Mesendoderm (in vitro differentiated cells): ENCODE results near the gene FLG2. TPM values are rescaled to one million over a fixed set of nuclear protein-coding genes. Genes with fewer than 3 reads are reported as not detected.
"Not testable (repeated sequence)": the region's sequence is repeated elsewhere in the genome, so short reads cannot be mapped to it uniquely, and the experiment has no call there.

ENCODE experiments used
- DNase-seq: peaks from one replicate; pipeline ENCODE4 v3.0.0; 2013
- H2AK5ac ChIP-seq: 2 replicates; pipeline ENCODE4 v1.6.1; 2013; ENCODE audit warnings: low read length, inconsistent platforms
- H2BK120ac ChIP-seq: 2 replicates; pipeline ENCODE4 v1.6.1; 2013; ENCODE audit warnings: low read depth, mild to moderate bottlenecking, low read length, moderate library complexity, mixed read lengths
- H2BK15ac ChIP-seq: replicated peaks from 2 replicates; pipeline ENCODE4 v1.6.1; 2013; ENCODE audit warnings: low read depth, mild to moderate bottlenecking, moderate library complexity
- H2BK5ac ChIP-seq: 2 replicates; pipeline ENCODE4 v1.6.1; 2013; ENCODE audit warnings: low read length, inconsistent platforms
- H3K18ac ChIP-seq: 2 replicates; pipeline ENCODE4 v1.6.1; 2013; ENCODE audit warnings: mild to moderate bottlenecking, low read length, mixed read lengths
- H3K23ac ChIP-seq: one replicate; pipeline ENCODE4 v1.6.1; 2013; ENCODE audit warnings: low read length
- H3K27ac ChIP-seq: 2 replicates; pipeline ENCODE4 v1.5.1; 2013; ENCODE audit warnings: low read depth, mild to moderate bottlenecking, inconsistent platforms, low read length, moderate library complexity
- H3K27me3 ChIP-seq: 2 replicates; pipeline ENCODE4 v1.6.1; 2013; ENCODE audit warnings: low read length, control low read depth, mild to moderate bottlenecking, inconsistent platforms; ENCODE audit not compliant: insufficient read depth, poor library complexity
- H3K36me3 ChIP-seq: 2 replicates; pipeline ENCODE4 v1.6.1; 2013; ENCODE audit warnings: low read length, inconsistent platforms; ENCODE audit not compliant: control insufficient read depth, insufficient read depth
- H3K4ac ChIP-seq: one replicate; pipeline ENCODE4 v1.6.1; 2013; ENCODE audit warnings: low read depth, mild to moderate bottlenecking, low read length, moderate library complexity
- H3K4me1 ChIP-seq: 2 replicates; pipeline ENCODE4 v1.6.1; 2013; ENCODE audit warnings: low read depth, low read length, inconsistent platforms; ENCODE audit not compliant: control insufficient read depth
- H3K4me2 ChIP-seq: 2 replicates; pipeline ENCODE4 v1.6.1; 2013; ENCODE audit warnings: low read length
- H3K4me3 ChIP-seq: 2 replicates; pipeline ENCODE4 v1.5.1; 2013; ENCODE audit warnings: mild to moderate bottlenecking, low read length
- H3K56ac ChIP-seq: one replicate; pipeline ENCODE4 v1.6.1; 2013; ENCODE audit warnings: low read length
- H3K79me1 ChIP-seq: 2 replicates; pipeline ENCODE4 v1.6.1; 2013; ENCODE audit warnings: low read length, inconsistent platforms
- H3K79me2 ChIP-seq: 2 replicates; pipeline ENCODE4 v1.6.1; 2013; ENCODE audit warnings: mild to moderate bottlenecking, low read length; ENCODE audit not compliant: control insufficient read depth, insufficient read depth
- H3K9ac ChIP-seq: 2 replicates; pipeline ENCODE4 v1.6.1; 2013; ENCODE audit warnings: low read length, inconsistent platforms
- H4K5ac ChIP-seq: one replicate; pipeline ENCODE4 v1.6.1; 2013; ENCODE audit warnings: low read length
- H4K8ac ChIP-seq: one replicate; pipeline ENCODE4 v1.6.1; 2013; ENCODE audit warnings: low read depth, mild to moderate bottlenecking, control low read depth, low read length, moderate library complexity
- WGBS: extraction: QIAGEN DNeasy Blood & Tissue Kit; methylation state at CpG from one replicate; pipeline ENCODE4 v1.1.7; 2013; ENCODE audit warnings: low lambda C conversion rate, missing lambda C conversion rate; ENCODE audit not compliant: insufficient coverage; ENCODE audit errors: extremely low coverage; 5-methylcytosine and 5-hydroxymethylcytosine counted together
- small RNA-seq: library from polyadenylated mRNA; stranded (forward); fragments of <200 nt; extraction: miRNeasy Mini kit (QIAGEN cat#:217004); gene quantifications from one replicate; pipeline ENCODE3, GENCODE V24; 2013; ENCODE audit not compliant: insufficient read depth

Gene FLG2

DNA sequence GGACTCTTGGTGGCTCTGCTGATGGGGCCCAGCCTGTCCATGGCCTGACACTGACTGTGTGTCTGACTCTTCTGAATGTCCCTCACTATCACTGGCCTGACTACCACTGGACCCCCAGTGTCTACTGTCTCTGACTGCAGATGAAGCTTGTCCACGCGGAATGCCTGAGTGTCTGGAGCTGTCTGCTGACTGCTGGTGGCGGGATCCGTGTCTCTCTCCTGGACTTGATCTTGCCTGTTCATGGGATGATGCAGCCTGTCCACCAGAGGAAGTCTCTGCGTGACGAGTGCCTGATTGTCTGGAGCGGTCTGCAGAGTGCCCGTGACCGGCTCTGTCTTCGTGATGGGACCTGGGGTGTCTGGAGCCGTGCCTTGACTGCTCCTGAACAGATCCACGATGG is 55.0 kb downstream of the FLG2 start:
- not testable (repeated sequence) for H2BK5ac ChIP-seq, H3K23ac ChIP-seq, H3K9ac ChIP-seq, H3K79me2 ChIP-seq, H3K4ac ChIP-seq, H3K18ac ChIP-seq, H2AK5ac ChIP-seq, H3K79me1 ChIP-seq, H3K36me3 ChIP-seq, H3K56ac ChIP-seq, H3K27ac ChIP-seq, H3K4me1 ChIP-seq, H2BK15ac ChIP-seq, H3K4me3 ChIP-seq, H4K5ac ChIP-seq, H3K27me3 ChIP-seq, H3K4me2 ChIP-seq, H2BK120ac ChIP-seq, DNase-seq, H4K8ac ChIP-seq
- WGBS, result no CpG with 5 or more reads among the region's 12 CpGs

DNA sequence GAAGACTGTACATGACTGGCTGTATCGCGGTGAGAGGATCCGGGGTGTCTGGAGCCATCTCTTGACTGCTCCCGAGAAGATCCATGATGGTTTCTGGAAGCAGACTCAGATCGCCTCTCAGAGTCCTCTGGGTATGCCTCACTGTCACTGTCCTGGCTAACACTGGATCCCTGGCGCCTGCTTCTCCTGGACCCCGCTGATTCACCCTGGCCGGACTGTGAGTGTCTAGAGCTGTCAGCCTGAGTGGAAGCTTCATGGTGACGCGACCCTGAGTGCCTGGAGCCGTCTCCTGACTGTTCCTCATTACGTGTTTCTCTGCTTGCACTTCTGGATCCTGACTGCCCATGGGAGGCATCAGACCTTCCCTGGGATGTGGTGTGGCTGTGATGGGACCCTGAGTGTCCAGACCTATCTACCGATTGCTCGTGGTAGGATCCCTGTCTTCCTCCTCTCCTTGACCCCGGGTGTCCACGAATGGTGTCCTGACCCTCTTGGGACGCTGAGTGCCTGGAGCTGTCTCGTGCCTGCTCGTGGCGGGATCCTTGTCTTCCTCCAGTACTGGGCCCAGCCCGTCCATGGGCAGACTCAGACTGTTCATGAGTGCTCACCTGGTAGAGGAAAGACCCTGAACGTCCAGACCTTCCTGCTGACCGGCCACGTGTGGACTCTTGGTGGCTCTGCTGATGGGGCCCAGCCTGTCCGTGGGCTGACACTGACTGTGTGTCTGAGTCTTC is 56.5 kb downstream of the FLG2 start:
- not testable (repeated sequence) for H3K23ac ChIP-seq, DNase-seq, H3K4ac ChIP-seq, H2BK15ac ChIP-seq, H2BK5ac ChIP-seq, H3K4me2 ChIP-seq, H3K9ac ChIP-seq, H2AK5ac ChIP-seq, H4K5ac ChIP-seq, H3K56ac ChIP-seq, H3K18ac ChIP-seq, H3K79me2 ChIP-seq, H3K4me1 ChIP-seq, H4K8ac ChIP-seq, H3K4me3 ChIP-seq, H3K27me3 ChIP-seq, H3K36me3 ChIP-seq, H3K79me1 ChIP-seq, H2BK120ac ChIP-seq, H3K27ac ChIP-seq
- WGBS, result no CpG with 5 or more reads among the region's 25 CpGs

Small RNAs within 50 kb of the gene (small RNA-seq; reads per million reads assigned to genes)
- gene HMGN3P1, result not detected
